ENCODE results near the gene SLC26A8. TPM values are rescaled to one million over a fixed set of nuclear protein-coding genes. Genes with fewer than 3 reads are reported as not detected.

Gene SLC26A8
- total RNA-seq, 4 donors from 2014 or later = under 0.01 to 0.17 TPM; not detected in 2

GRCh38 chr6:36032261-36032660, 7.8 kb upstream of the SLC26A8 start:
- 69% methylated on average over 1 of the region's 1 CpG for WGBS
- TF ChIP-seq POLR2A (IDR thresholded peaks at IDR 0.05; ENCODE audit: low read depth) = no peak
- no peak for TF ChIP-seq POLR2AphosphoS5 (IDR thresholded peaks at IDR 0.05)
- TF ChIP-seq CTCF (IDR thresholded peaks at IDR 0.05) = no peak
- TF ChIP-seq EP300 (IDR thresholded peaks at IDR 0.05) = no peak
- Histone ChIP-seq H3K4me1 (peaks cover 45 to 79% (median 78%) of the 10 kb centered on the region in 4 donors), H3K4me3 (no peak overlapping the region), H3K9me3 (no peaks in the 10 kb centered on the region), H3K27me3 (no peaks in the 10 kb centered on the region), H3K27ac (replicated peaks in 1 of 4) (peak overlapping the region in 2 of 4 donors; percentile 4 to 34), H3K36me3 (no peaks in the 10 kb centered on the region)
- no peak for DNase-seq (ENCODE audit: extremely low spot score)
- intact Hi-C loops (cut with DNase I) = no loop called here

- intact Hi-C loops (cut with DNase I) = loop anchor here (5.0 to 10.0 kb wide), 2 partner anchors 168 to 335 kb away; partner anchors contain the start of gene BRPF3
- peak overlapping the region; percentile 92 to 96 (median 94) for H3K27ac ChIP-seq (replicated peaks in 1 of 4)
These were observed 5.0 kb upstream of the SLC26A8 start for GRCh38 chr6:36029464-36029863.

GRCh38 chr6:36028877-36029324, 4.5 kb upstream of the SLC26A8 start:
- Histone ChIP-seq H3K4me1 (peaks cover 24 to 57% (median 54%) of the 10 kb centered on the region in 4 donors), H3K4me3 (peak overlapping the region; percentile 83 to 96 (median 95)), H3K27me3 (peaks cover 0 to 10% (median 4%) of the 10 kb centered on the region in 4 donors), H3K9me3 (no peaks in the 10 kb centered on the region), H3K36me3 (no peaks in the 10 kb centered on the region), H3K27ac (replicated peaks in 1 of 4) (peak overlapping the region; percentile 92 to 96 (median 94))
- DNase-seq (ENCODE audit: extremely low spot score) = no peak
- TF ChIP-seq EP300 (IDR thresholded peaks at IDR 0.05) (no peak), CTCF (IDR thresholded peaks at IDR 0.05) (no peak), POLR2A (IDR thresholded peaks at IDR 0.05; ENCODE audit: low read depth) (no peak), POLR2AphosphoS5 (IDR thresholded peaks at IDR 0.05) (peak; percentile 62 to 68)
- intact Hi-C loops (cut with DNase I) = loop anchor here (5.0 to 10.0 kb wide), 2 partner anchors 168 to 336 kb away; partner anchors contain the start of gene BRPF3
- 1% methylated on average over 13 of the region's 13 CpGs for WGBS

More at GRCh38 chr6:36029464-36029863, 5.0 kb upstream of the SLC26A8 start:
- peaks cover 0 to 5% (median 1%) of the 10 kb centered on the region in 4 donors for H3K27me3 ChIP-seq
- DNase-seq (ENCODE audit: extremely low spot score) = no peak
- peaks cover 29 to 58% (median 56%) of the 10 kb centered on the region in 4 donors for H3K4me1 ChIP-seq
- H3K36me3 ChIP-seq = no peaks in the 10 kb centered on the region
- peak overlapping the region; percentile 83 to 96 (median 95) for H3K4me3 ChIP-seq
- TF ChIP-seq CTCF (IDR thresholded peaks at IDR 0.05) = no peak
- TF ChIP-seq POLR2AphosphoS5 (IDR thresholded peaks at IDR 0.05) = peak in 1 of 2 donors; percentile 21
- WGBS = 3% methylated on average over 6 of the region's 6 CpGs
- no peaks in the 10 kb centered on the region for H3K9me3 ChIP-seq

GRCh38 chr6:36028088-36028876, 3.8 kb upstream of the SLC26A8 start:
- Histone ChIP-seq H3K27me3 (peaks cover 0 to 13% (median 5%) of the 10 kb centered on the region in 4 donors), H3K4me3 (peak overlapping the region; percentile 83 to 96 (median 95)), H3K36me3 (no peaks in the 10 kb centered on the region), H3K9me3 (no peaks in the 10 kb centered on the region), H3K27ac (replicated peaks in 1 of 4) (peak overlapping the region; percentile 92 to 96 (median 94)), H3K4me1 (peaks cover 20 to 50% (median 48%) of the 10 kb centered on the region in 4 donors)
- intact Hi-C loops (cut with DNase I) = loop anchor here (5.0 to 10.0 kb wide), 2 partner anchors 169 to 337 kb away; partner anchors contain the start of gene BRPF3
- no peak for DNase-seq (ENCODE audit: extremely low spot score)
- WGBS = 0% methylated on average over 20 of the region's 44 CpGs
- TF ChIP-seq POLR2AphosphoS5 (IDR thresholded peaks at IDR 0.05) (no peak), CTCF (IDR thresholded peaks at IDR 0.05) (no peak), POLR2A (IDR thresholded peaks at IDR 0.05; ENCODE audit: low read depth) (no peak), EP300 (IDR thresholded peaks at IDR 0.05) (no peak)

Data from esophagus muscularis mucosa (tissue), 4 donors.